ENCODE results near the gene MAIP1. TPM values are rescaled to one million over a fixed set of nuclear protein-coding genes. Genes with fewer than 3 reads are reported as not detected.

The MAIP1 gene
- total RNA-seq, 1 donor = 26.8 TPM

- Histone ChIP-seq H3K4me3 (ENCODE audit: insufficient read depth, low read length) (no peak overlapping the region), H4K20me1 (ENCODE audit: insufficient read depth, low read length) (no peaks in the 10 kb centered on the region), H3K4me1 (ENCODE audit: insufficient read depth, low read length) (peaks cover 11% of the 10 kb centered on the region), H3K4me2 (ENCODE audit: insufficient read depth, low read length) (no peak overlapping the region), H3K36me3 (ENCODE audit: insufficient read depth, low read length) (peaks cover 22% of the 10 kb centered on the region), H3K9me3 (ENCODE audit: low read depth, low read length) (no peaks in the 10 kb centered on the region), H3K79me2 (ENCODE audit: insufficient read depth, low read length) (peaks cover 10% of the 10 kb centered on the region), H2AFZ (ENCODE audit: low read length) (no peak overlapping the region), H3K27ac (ENCODE audit: low read depth, low read length) (no peak overlapping the region), H3K27me3 (ENCODE audit: insufficient read depth, low read length) (no peaks in the 10 kb centered on the region)
- TF ChIP-seq, protein P1, sequence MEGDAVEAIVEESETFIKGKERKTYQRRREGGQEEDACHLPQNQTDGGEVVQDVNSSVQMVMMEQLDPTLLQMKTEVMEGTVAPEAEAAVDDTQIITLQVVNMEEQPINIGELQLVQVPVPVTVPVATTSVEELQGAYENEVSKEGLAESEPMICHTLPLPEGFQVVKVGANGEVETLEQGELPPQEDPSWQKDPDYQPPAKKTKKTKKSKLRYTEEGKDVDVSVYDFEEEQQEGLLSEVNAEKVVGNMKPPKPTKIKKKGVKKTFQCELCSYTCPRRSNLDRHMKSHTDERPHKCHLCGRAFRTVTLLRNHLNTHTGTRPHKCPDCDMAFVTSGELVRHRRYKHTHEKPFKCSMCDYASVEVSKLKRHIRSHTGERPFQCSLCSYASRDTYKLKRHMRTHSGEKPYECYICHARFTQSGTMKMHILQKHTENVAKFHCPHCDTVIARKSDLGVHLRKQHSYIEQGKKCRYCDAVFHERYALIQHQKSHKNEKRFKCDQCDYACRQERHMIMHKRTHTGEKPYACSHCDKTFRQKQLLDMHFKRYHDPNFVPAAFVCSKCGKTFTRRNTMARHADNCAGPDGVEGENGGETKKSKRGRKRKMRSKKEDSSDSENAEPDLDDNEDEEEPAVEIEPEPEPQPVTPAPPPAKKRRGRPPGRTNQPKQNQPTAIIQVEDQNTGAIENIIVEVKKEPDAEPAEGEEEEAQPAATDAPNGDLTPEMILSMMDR (IDR thresholded peaks at IDR 0.05; ENCODE audit: extremely low read depth, low read depth, low read length) = no peak
- DNase-seq (ENCODE audit: insufficient read length, low spot score, missing footprints) = no peak
Measured at GRCh38 chr2:199933466-199933865, 21.9 kb upstream of the MAIP1 start.

- no peak overlapping the region for H3K4me3 ChIP-seq (ENCODE audit: insufficient read depth, low read length)
- H3K4me1 ChIP-seq (ENCODE audit: insufficient read depth, low read length) = peaks cover 11% of the 10 kb centered on the region
- H3K36me3 ChIP-seq (ENCODE audit: insufficient read depth, low read length) = peaks cover 28% of the 10 kb centered on the region
- peaks cover 10% of the 10 kb centered on the region for H3K79me2 ChIP-seq (ENCODE audit: insufficient read depth, low read length)
- no peak for DNase-seq (ENCODE audit: insufficient read length, low spot score, missing footprints)
- TF ChIP-seq, protein P1 (IDR thresholded peaks at IDR 0.05; ENCODE audit: extremely low read depth, low read depth, low read length) = no peak
- H3K9me3 ChIP-seq (ENCODE audit: low read depth, low read length) = no peaks in the 10 kb centered on the region
- no peak overlapping the region for H2AFZ ChIP-seq (ENCODE audit: low read length)
- no peak overlapping the region for H3K4me2 ChIP-seq (ENCODE audit: insufficient read depth, low read length)
- no peaks in the 10 kb centered on the region for H4K20me1 ChIP-seq (ENCODE audit: insufficient read depth, low read length)
- no peak overlapping the region for H3K27ac ChIP-seq (ENCODE audit: low read depth, low read length)
- H3K27me3 ChIP-seq (ENCODE audit: insufficient read depth, low read length) = no peaks in the 10 kb centered on the region
Measured at GRCh38 chr2:199936554-199936953, 18.8 kb upstream of the MAIP1 start.

- no peak for DNase-seq (ENCODE audit: insufficient read length, low spot score, missing footprints)
- no peaks in the 10 kb centered on the region for H3K9me3 ChIP-seq (ENCODE audit: low read depth, low read length)
Measured at GRCh38 chr2:199940373-199940772, 15.0 kb upstream of the MAIP1 start.

DNA sequence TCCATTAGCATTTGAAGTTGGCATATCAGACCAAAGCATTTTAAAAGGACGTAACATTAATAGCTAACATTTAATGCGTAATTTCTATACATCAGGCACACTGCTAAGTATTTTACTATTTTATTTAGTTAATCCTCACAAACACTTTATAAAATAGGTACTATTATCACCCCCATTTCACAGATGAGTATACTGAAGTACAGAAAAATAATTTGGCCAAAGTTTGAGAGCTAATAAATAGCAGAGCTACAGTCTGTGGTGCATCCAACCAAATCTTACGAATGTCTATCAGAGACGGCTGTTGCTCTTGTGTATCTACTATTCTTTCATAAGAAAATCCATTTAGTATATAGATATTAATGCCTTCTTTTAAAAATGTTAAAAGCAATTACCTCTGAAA is 12.0 kb upstream of the MAIP1 start:
- TF ChIP-seq, protein P1 (IDR thresholded peaks at IDR 0.05; ENCODE audit: extremely low read depth, low read depth, low read length) = no peak
- Histone ChIP-seq H3K27ac (ENCODE audit: low read depth, low read length) (no peak overlapping the region), H3K4me3 (ENCODE audit: insufficient read depth, low read length) (no peak overlapping the region), H4K20me1 (ENCODE audit: insufficient read depth, low read length) (no peaks in the 10 kb centered on the region), H3K36me3 (ENCODE audit: insufficient read depth, low read length) (peaks cover 39% of the 10 kb centered on the region), H3K4me1 (ENCODE audit: insufficient read depth, low read length) (peaks cover 13% of the 10 kb centered on the region), H3K27me3 (ENCODE audit: insufficient read depth, low read length) (no peaks in the 10 kb centered on the region), H3K79me2 (ENCODE audit: insufficient read depth, low read length) (peaks cover 15% of the 10 kb centered on the region), H3K4me2 (ENCODE audit: insufficient read depth, low read length) (no peak overlapping the region), H3K9me3 (ENCODE audit: low read depth, low read length) (no peaks in the 10 kb centered on the region), H2AFZ (ENCODE audit: low read length) (no peak overlapping the region)
- no peak for DNase-seq (ENCODE audit: insufficient read length, low spot score, missing footprints)

More at GRCh38 chr2:199940373-199940772, 15.0 kb upstream of the MAIP1 start:
- no peaks in the 10 kb centered on the region for H3K27me3 ChIP-seq (ENCODE audit: insufficient read depth, low read length)
- H2AFZ ChIP-seq (ENCODE audit: low read length) = no peak overlapping the region
- no peak overlapping the region for H3K4me3 ChIP-seq (ENCODE audit: insufficient read depth, low read length)
- no peak overlapping the region for H3K4me2 ChIP-seq (ENCODE audit: insufficient read depth, low read length)
- no peaks in the 10 kb centered on the region for H4K20me1 ChIP-seq (ENCODE audit: insufficient read depth, low read length)
- H3K79me2 ChIP-seq (ENCODE audit: insufficient read depth, low read length) = peaks cover 19% of the 10 kb centered on the region
- no peaks in the 10 kb centered on the region for H3K4me1 ChIP-seq (ENCODE audit: insufficient read depth, low read length)
- peak overlapping the region; percentile 27 for H3K27ac ChIP-seq (ENCODE audit: low read depth, low read length)
- TF ChIP-seq, protein P1 (IDR thresholded peaks at IDR 0.05; ENCODE audit: extremely low read depth, low read depth, low read length) = peak; percentile 40
- peaks cover 37% of the 10 kb centered on the region for H3K36me3 ChIP-seq (ENCODE audit: insufficient read depth, low read length)
